Activated T-helper 1 cell treated with anti-CD3 and anti-CD28 coated beads, Interleukin-2, amount 50 U/mL, for 16 hours (primary cell): ENCODE data around the gene MAP2K7.
"Not testable (repeated sequence)": the region's sequence is repeated elsewhere in the genome, so short reads cannot be mapped to it uniquely, and the experiment has no call there.

Experiments used
- DNase-seq, 2 donors: peaks; one replicate each; pipeline ENCODE4 v3.0.0-alpha.2; 2020; ENCODE audit warnings: low read depth in 1 of 2, low spot score in 1 of 2

Gene MAP2K7

GRCh38 chr19:7907122-7907521, 3.4 kb downstream of the MAP2K7 start:
- DNase-seq, result no peak

GRCh38 chr19:7907544-7907943, 3.9 kb downstream of the MAP2K7 start:
- no peak for DNase-seq

- no peak for DNase-seq
Observed at GRCh38 chr19:7908078-7908699, 4.5 kb downstream of the MAP2K7 start.

- no peak for DNase-seq
Observed at GRCh38 chr19:7908742-7909461, 5.2 kb downstream of the MAP2K7 start.

GRCh38 chr19:7909471-7910067, 5.9 kb downstream of the MAP2K7 start:
- DNase-seq, result no peak

GRCh38 chr19:7910321-7911161, 6.9 kb downstream of the MAP2K7 start:
- no peak for DNase-seq

- no peak for DNase-seq
Observed at GRCh38 chr19:7911508-7912143, 7.9 kb downstream of the MAP2K7 start.

- DNase-seq, result no peak
Observed at GRCh38 chr19:7912144-7912696, 8.5 kb downstream of the MAP2K7 start.

- no peak for DNase-seq
Observed at GRCh38 chr19:7912697-7913564, 9.3 kb downstream of the MAP2K7 start.

- no peak for DNase-seq
Observed at GRCh38 chr19:7913652-7914051, 10.0 kb downstream of the MAP2K7 start.

- no peak for DNase-seq
Observed at GRCh38 chr19:7914099-7914498, 10.4 kb downstream of the MAP2K7 start.

GRCh38 chr19:7914598-7915045, 10.9 kb downstream of the MAP2K7 start, which contains the start of gene TGFBR3L:
TGFBR3L (plus strand) TSS chr19:7914830.
- no peak for DNase-seq

- DNase-seq, result no peak
Observed at GRCh38 chr19:7915250-7916102, 11.8 kb downstream of the MAP2K7 start.

GRCh38 chr19:7916103-7916954, 12.7 kb downstream of the MAP2K7 start:
- DNase-seq, result no peak

GRCh38 chr19:7916955-7917266, 13.2 kb downstream of the MAP2K7 start:
- no peak for DNase-seq

- DNase-seq, result no peak
Observed at GRCh38 chr19:7917267-7918061, 13.8 kb downstream of the MAP2K7 start.

- not testable (repeated sequence) for DNase-seq
Observed at GRCh38 chr19:7918062-7918614, 14.5 kb downstream of the MAP2K7 start.
